ENCODE measurements around the gene TMEM236. TPM values are rescaled to one million over a fixed set of nuclear protein-coding genes. Genes with fewer than 3 reads are reported as not detected.

Gene TMEM236
- total and polyA plus RNA-seq, 2 of the 4 experiments (the other 2 are of a cell fraction) = not detected

GRCh38 chr10:17758896-17759295 lies 6.9 kb downstream of the TMEM236 start:
- ChIA-PET POLR2A (ENCODE audit: unreplicated experiment) (interaction anchor here (0.6 kb wide), 1 partner anchor 759 kb away, joined by 3 read pairs; no protein-coding TSS in a partner anchor), CTCF (interaction anchor here (0.7 kb wide), 2 partner anchors 16 to 60 kb away, joined by 3 read pairs; no protein-coding TSS in a partner anchor)
- Histone ChIP-seq H2BK20ac (ENCODE audit: low read depth, low read length) (no peak overlapping the region), H3K9me3 (ENCODE audit: control insufficient read depth, insufficient read depth, low read length) (no peaks in the 10 kb centered on the region), H4K8ac (ENCODE audit: low read depth in 2 of 2, low read length in 2 of 2) (no peak overlapping the region), H3K4me1 (ENCODE audit: control insufficient read depth, insufficient read depth, low read length) (no peaks in the 10 kb centered on the region), H3K79me1 (ENCODE audit: low read depth in 1 of 2, low read length in 2 of 2) (no peaks in the 10 kb centered on the region), H2BK120ac (ENCODE audit: low read depth, low read length) (no peak overlapping the region), H3K23ac (ENCODE audit: low read depth, low read length) (no peak overlapping the region), H3K18ac (ENCODE audit: low read depth, low read length) (no peak overlapping the region), H4K5ac (ENCODE audit: low read depth, low read length) (no peak overlapping the region), H3K4me2 (ENCODE audit: low read depth, low read length) (no peak overlapping the region), H2BK15ac (ENCODE audit: low read depth, low read length) (no peak overlapping the region), H3K4me3 (ENCODE audit: insufficient read depth, low read depth, low read length) (no peak overlapping the region), H3K9me1 (ENCODE audit: insufficient read depth, low read length) (no peaks in the 10 kb centered on the region), H2BK5ac (ENCODE audit: low read depth, low read length, poor library complexity, severe bottlenecking) (no peak overlapping the region), H2AK5ac (ENCODE audit: low read depth, low read length) (no peak overlapping the region), H4K20me1 (ENCODE audit: insufficient read depth, low read length) (no peaks in the 10 kb centered on the region), H2AK9ac (replicated peaks; ENCODE audit: low read depth, low read length, poor library complexity) (no peak overlapping the region), H3K27ac (ENCODE audit: insufficient read depth, low read length) (no peak overlapping the region), H3K27me3 (ENCODE audit: control insufficient read depth, insufficient read depth, low read length) (no peaks in the 10 kb centered on the region; the same call in 1 of the 2 replicates), H3K14ac (replicated peaks; ENCODE audit: low read depth, low read length) (no peak overlapping the region), H3K4ac (ENCODE audit: low read depth, low read length) (no peak overlapping the region), H3K9ac (ENCODE audit: low read depth, low read length) (no peak overlapping the region), H3K36me3 (ENCODE audit: control insufficient read depth, insufficient read depth, low read length) (no peaks in the 10 kb centered on the region), H3K56ac (ENCODE audit: extremely low read depth, insufficient read depth, low read length) (no peak overlapping the region), H2AFZ (replicated peaks; ENCODE audit: low read length, poor library complexity) (no peak overlapping the region), H4K91ac (ENCODE audit: insufficient read depth, low read depth, low read length) (no peak overlapping the region)
- BruUV-seq (replicated peaks) = no TSS peak
- peak; percentile 40; the same call in 1 of the 2 replicates for ATAC-seq (ENCODE audit: low read depth)
- dilution Hi-C loops (cut with HindIII; ENCODE audit: low sequenced_read_pairs, unreplicated experiment) (no loop called here), in situ Hi-C loops (cut with MboI; ENCODE audit: low sequenced_read_pairs) (no loop called here), intact Hi-C loops (cut with micrococcal nuclease) (no loop called here)
- DNase-seq = no peak
- no peak for TF ChIP-seq SMC3 (IDR thresholded peaks at IDR 0.05; ENCODE audit: low read depth, low read length)
- TF ChIP-seq BHLHE40 (IDR thresholded peaks at IDR 0.05; ENCODE audit: low read depth, low read length) = no peak
- no peak for TF ChIP-seq MXI1 (IDR thresholded peaks at IDR 0.05; ENCODE audit: borderline replicate concordance, low read depth, low read length)
- no peak for TF ChIP-seq POLR2A (IDR thresholded peaks at IDR 0.05; ENCODE audit: low read depth, low read length)
- TF ChIP-seq FOS (IDR thresholded peaks at IDR 0.05; ENCODE audit: low read depth, low read length) = no peak
- TF ChIP-seq RFX5 (IDR thresholded peaks at IDR 0.05; ENCODE audit: low read depth, low read length) = no peak
- TF ChIP-seq RAD21 (IDR thresholded peaks at IDR 0.05; ENCODE audit: low read length) = no peak
- no peak for TF ChIP-seq CTCF (conservative IDR thresholded peaks at IDR 0.05; ENCODE audit: low read depth, low read length)
- no peak for TF ChIP-seq USF2 (IDR thresholded peaks at IDR 0.05; ENCODE audit: low read depth, low read length)
- TF ChIP-seq CEBPB (IDR thresholded peaks at IDR 0.05; ENCODE audit: low read depth, low read length) = no peak
- no peak for TF ChIP-seq RCOR1 (IDR thresholded peaks at IDR 0.05; ENCODE audit: insufficient replicate concordance, low read length)
- TF ChIP-seq NFE2L2 (IDR thresholded peaks at IDR 0.05; ENCODE audit: low read depth, low read length) = no peak
- TF ChIP-seq MAZ (IDR thresholded peaks at IDR 0.05; ENCODE audit: borderline replicate concordance, low read depth, low read length) = no peak
- no peak for TF ChIP-seq MAFK (IDR thresholded peaks at IDR 0.05; ENCODE audit: low read depth, low read length)
- TF ChIP-seq ELK1 (IDR thresholded peaks at IDR 0.05; ENCODE audit: borderline replicate concordance, low read depth, low read length) = no peak
- no peak for TF ChIP-seq CHD1 (IDR thresholded peaks at IDR 0.05; ENCODE audit: low read depth, low read length)
